PFSK-1 (cell line): ENCODE measurements around the gene F7.

Experiments
- FOXP2 ChIP-seq: optimal IDR thresholded peaks from 2 replicates; pipeline ENCODE3; 2011; ENCODE audit warnings: borderline replicate concordance, control low read depth, inconsistent platforms; ENCODE audit not compliant: insufficient read depth; ENCODE audit errors: extremely low read length, extremely low read depth
- POLR2AphosphoS5 ChIP-seq: IDR thresholded peaks from 2 replicates; pipeline ENCODE4 v1.6.1; 2012; ENCODE audit warnings: low read depth, mild to moderate bottlenecking, control low read depth, low read length, moderate library complexity
- SIN3A ChIP-seq: IDR thresholded peaks from 2 replicates; pipeline ENCODE4 v1.6.1; 2012; ENCODE audit warnings: mild to moderate bottlenecking, low read length, moderate library complexity, borderline replicate concordance; ENCODE audit not compliant: insufficient read depth
- TAF1 ChIP-seq: IDR thresholded peaks from 2 replicates; pipeline ENCODE4 v1.6.1; 2012; ENCODE audit warnings: low read length, control low read depth, borderline replicate concordance; ENCODE audit not compliant: insufficient read depth
- TF ChIP-seq, protein P1 (sequence below), 2 experiments: IDR thresholded peaks; 2 replicates each; pipeline versions ENCODE4 v1.6.1 to v1.8.0; 2011 to 2012; ENCODE audit warnings: low read depth in 2 of 2, low read length in 2 of 2, control low read depth in 1 of 2, inconsistent platforms in 1 of 2, mild to moderate bottlenecking in 1 of 2, moderate library complexity in 1 of 2; ENCODE audit not compliant: insufficient read depth in 1 of 2

The F7 gene

DNA sequence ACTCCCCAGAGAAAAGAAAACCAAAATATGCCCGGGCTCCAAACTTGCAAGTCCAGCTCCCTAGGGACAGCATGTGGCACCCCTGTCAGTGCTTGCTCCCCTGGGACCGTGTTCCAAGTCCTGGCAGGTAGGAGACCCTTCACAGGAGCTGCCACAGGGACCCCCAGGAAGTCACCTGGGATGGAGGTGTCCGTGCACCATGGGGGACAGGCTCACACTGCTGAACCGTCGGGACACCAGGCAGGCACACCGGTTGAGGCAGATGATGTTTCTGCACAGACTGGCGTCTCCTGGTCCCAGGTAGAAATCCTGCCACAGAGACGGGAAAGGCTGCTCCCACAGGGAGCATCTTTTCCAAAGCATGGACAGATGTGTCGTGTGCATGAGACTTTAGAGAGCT, 41.2 kb downstream of the F7 start:
- TF ChIP-seq POLR2AphosphoS5, result no peak

DNA sequence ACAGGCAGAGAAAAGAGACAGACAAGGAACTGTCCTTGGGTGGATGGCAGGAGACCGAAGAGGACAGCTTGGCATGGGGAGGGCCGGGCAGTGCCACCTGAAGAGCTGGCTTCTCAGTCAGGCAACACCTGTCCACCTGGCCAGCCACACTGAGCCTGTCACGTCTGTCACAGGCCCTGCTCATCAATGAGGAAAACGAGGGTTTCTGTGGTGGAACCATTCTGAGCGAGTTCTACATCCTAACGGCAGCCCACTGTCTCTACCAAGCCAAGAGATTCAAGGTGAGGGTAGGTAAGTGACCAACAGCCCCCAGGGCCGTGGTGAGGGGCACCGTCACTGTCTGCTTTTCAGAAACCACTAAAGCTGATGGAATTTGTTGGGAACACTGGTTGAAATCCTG, 41.6 kb downstream of the F7 start:
- TF ChIP-seq, protein P1, sequence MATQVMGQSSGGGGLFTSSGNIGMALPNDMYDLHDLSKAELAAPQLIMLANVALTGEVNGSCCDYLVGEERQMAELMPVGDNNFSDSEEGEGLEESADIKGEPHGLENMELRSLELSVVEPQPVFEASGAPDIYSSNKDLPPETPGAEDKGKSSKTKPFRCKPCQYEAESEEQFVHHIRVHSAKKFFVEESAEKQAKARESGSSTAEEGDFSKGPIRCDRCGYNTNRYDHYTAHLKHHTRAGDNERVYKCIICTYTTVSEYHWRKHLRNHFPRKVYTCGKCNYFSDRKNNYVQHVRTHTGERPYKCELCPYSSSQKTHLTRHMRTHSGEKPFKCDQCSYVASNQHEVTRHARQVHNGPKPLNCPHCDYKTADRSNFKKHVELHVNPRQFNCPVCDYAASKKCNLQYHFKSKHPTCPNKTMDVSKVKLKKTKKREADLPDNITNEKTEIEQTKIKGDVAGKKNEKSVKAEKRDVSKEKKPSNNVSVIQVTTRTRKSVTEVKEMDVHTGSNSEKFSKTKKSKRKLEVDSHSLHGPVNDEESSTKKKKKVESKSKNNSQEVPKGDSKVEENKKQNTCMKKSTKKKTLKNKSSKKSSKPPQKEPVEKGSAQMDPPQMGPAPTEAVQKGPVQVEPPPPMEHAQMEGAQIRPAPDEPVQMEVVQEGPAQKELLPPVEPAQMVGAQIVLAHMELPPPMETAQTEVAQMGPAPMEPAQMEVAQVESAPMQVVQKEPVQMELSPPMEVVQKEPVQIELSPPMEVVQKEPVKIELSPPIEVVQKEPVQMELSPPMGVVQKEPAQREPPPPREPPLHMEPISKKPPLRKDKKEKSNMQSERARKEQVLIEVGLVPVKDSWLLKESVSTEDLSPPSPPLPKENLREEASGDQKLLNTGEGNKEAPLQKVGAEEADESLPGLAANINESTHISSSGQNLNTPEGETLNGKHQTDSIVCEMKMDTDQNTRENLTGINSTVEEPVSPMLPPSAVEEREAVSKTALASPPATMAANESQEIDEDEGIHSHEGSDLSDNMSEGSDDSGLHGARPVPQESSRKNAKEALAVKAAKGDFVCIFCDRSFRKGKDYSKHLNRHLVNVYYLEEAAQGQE (IDR thresholded peaks at IDR 0.05; ENCODE audit: insufficient read depth in 1 of 2, low read depth in 2 of 2, low read length in 2 of 2), result no peak
- TF ChIP-seq TAF1 (no peak), FOXP2 (no peak), SIN3A (no peak), POLR2AphosphoS5 (no peak)

GRCh38 chr13:113148407-113148806, 42.8 kb downstream of the F7 start:
- TF ChIP-seq, protein P1 (IDR thresholded peaks at IDR 0.05; ENCODE audit: insufficient read depth in 1 of 2, low read depth in 2 of 2, low read length in 2 of 2), result no peak
- TF ChIP-seq FOXP2 (no peak), SIN3A (no peak), POLR2AphosphoS5 (no peak)

DNA sequence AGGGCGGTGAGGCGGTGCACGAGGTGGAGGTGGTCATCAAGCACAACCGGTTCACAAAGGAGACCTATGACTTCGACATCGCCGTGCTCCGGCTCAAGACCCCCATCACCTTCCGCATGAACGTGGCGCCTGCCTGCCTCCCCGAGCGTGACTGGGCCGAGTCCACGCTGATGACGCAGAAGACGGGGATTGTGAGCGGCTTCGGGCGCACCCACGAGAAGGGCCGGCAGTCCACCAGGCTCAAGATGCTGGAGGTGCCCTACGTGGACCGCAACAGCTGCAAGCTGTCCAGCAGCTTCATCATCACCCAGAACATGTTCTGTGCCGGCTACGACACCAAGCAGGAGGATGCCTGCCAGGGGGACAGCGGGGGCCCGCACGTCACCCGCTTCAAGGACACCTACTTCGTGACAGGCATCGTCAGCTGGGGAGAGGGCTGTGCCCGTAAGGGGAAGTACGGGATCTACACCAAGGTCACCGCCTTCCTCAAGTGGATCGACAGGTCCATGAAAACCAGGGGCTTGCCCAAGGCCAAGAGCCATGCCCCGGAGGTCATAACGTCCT, 43.4 kb downstream of the F7 start:
- TF ChIP-seq TAF1 (no peak), SIN3A (no peak), FOXP2 (no peak), POLR2AphosphoS5 (no peak)
- TF ChIP-seq, protein P1 (IDR thresholded peaks at IDR 0.05; ENCODE audit: insufficient read depth in 1 of 2, low read depth in 2 of 2, low read length in 2 of 2), result no peak

DNA sequence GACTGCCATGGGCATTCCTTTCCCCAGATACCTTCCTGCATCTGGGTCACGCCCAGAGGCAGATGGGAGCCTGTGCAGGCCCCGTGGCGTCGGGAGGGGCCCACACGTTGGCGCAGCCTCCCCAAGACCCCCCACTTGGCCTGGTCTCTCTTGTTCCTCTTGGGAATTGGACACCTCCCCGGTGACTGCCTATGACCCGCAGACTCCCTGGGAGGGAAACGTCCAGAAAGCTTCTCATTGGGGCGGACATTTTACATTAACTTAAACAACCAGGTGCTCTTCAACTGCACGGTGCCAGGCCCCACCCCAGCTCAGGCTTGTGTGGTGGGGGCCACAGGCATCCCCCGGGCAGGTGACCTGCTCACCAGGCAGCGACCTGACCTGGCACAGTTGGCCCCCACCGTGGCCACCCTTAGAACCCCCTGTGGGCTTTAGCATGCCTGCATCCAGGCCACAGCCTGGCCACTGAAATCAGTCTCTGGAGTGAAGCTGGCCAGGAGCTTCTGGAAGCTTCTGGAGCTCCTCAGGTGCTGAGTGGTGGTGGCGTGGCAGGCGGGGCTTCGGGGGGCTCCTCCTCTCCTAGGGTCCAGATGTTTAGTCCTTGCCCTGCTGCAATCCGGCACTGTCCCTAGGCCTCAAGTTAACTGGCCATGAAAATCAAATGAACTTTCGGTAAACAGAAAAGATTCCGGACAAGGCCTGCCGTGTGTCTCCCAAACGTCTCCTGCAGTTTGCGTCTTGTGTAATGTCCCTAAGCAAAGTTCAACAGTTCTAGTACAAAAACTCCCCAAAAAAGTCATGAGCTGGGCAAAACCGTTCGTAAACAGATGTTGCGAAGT, 44.3 kb downstream of the F7 start:
- no peak for TF ChIP-seq FOXP2
- TF ChIP-seq, protein P1 (IDR thresholded peaks at IDR 0.05; ENCODE audit: insufficient read depth in 1 of 2, low read depth in 2 of 2, low read length in 2 of 2), result no peak
- TF ChIP-seq POLR2AphosphoS5, result no peak
- no peak for TF ChIP-seq TAF1
- no peak for TF ChIP-seq SIN3A
